A549 (cell line): ENCODE measurements around the gene SLC17A7.

Experiments
- CEBPB ChIP-seq, 2 experiments: fragments of >200 bp in 1 of 2; sonication (Bioruptor Twin) in 1 of 2; formaldehyde crosslinking in 1 of 2; IDR thresholded peaks; 2 replicates each; pipeline ENCODE4 v1.6.1; 2012 to 2016
- POLR2A ChIP-seq: IDR thresholded peaks from 2 replicates; pipeline ENCODE4 v1.6.1; 2012; ENCODE audit warnings: mild to moderate bottlenecking, low read length

DNA sequence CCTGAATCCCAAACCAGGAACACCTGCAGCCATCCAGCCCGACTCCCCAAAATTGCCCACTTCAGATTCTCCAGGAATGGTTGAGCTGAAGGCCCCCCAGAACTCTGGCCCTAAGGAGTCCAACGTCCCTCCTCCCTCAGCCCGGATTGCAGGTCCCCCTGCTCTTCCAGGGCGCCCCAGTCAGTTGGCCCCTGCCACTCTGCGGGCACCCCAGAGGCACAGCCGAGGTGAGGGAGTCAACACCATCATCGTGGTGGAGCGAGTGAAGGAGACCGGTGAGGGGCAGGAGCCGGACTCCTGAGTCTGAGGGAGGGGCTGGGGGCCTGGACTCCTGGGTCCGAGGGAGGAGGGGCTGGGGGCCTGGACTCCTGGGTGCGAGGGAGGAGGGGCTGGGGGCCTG, 14.0 kb downstream of the SLC17A7 start:
- no peak for TF ChIP-seq CEBPB (IDR thresholded peaks at IDR 0.05)
- TF ChIP-seq POLR2A: no peak
